ENCODE measurements around the gene SHPK.

DNA sequence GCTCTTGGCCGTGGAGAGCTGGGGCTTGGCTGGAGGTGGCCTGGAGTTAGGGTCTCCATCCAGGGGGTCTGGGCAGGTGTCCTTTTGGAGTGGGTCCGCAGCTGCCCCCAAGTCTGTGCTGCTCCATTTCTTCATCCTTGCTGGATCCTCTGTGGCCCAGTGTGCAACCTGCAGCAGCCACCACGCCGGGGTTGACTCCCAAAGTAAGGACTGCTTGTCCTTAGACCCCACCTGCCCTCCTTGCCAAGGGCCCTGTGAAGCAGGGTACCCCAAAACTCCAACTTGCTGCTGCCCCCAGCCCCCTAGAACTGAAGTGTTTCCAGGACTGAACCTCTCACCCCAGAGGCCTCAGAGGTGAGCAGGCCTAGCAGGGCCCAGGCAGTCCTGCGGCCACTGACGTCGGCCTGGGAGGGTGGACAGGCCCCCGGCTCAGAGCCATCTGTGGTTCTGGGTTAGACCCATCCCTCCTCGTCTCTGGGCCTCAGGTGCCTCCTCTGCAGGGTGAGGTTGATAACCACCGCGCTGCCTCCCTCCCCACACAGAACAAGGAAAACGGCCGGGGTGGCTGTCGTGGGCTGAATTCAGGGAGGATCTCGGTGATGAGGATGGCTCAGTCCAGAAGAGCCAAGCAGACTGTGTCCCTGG is 43.7 kb downstream of the SHPK start:
- TF ChIP-seq CTCF (IDR thresholded peaks at IDR 0.05) (no peak), POLR2A (IDR thresholded peaks at IDR 0.05) (no peak)

Measured in testis (tissue), 2 donors.